ENCODE data around the gene THUMPD2.

THUMPD2 gene

GRCh38 chr2:39715822-39716221 lies 63.2 kb downstream of the THUMPD2 start:
- DNase-seq: no peak

- DNase-seq: no peak
Measured at GRCh38 chr2:39715095-39715494, 64.0 kb downstream of the THUMPD2 start.

- DNase-seq: no peak
Measured at GRCh38 chr2:39712953-39713352, 66.1 kb downstream of the THUMPD2 start.

GRCh38 chr2:39710807-39711206 lies 68.3 kb downstream of the THUMPD2 start:
- no peak for DNase-seq

GRCh38 chr2:39708003-39708402 lies 71.1 kb downstream of the THUMPD2 start:
- no peak for DNase-seq

GRCh38 chr2:39706945-39707344 lies 72.1 kb downstream of the THUMPD2 start:
- no peak for DNase-seq

GRCh38 chr2:39706312-39706711 lies 72.7 kb downstream of the THUMPD2 start:
- no peak for DNase-seq

GRCh38 chr2:39705638-39706037 lies 73.4 kb downstream of the THUMPD2 start:
- DNase-seq: no peak

- no peak for DNase-seq
Measured at GRCh38 chr2:39704540-39704939, 74.5 kb downstream of the THUMPD2 start.

GRCh38 chr2:39703181-39703872 lies 75.7 kb downstream of the THUMPD2 start:
- no peak for DNase-seq

GRCh38 chr2:39701137-39701536 lies 77.9 kb downstream of the THUMPD2 start:
- DNase-seq: no peak

- no peak for DNase-seq
Measured at GRCh38 chr2:39697454-39697853, 81.6 kb downstream of the THUMPD2 start.

- no peak for DNase-seq
Measured at GRCh38 chr2:39696838-39697237, 82.2 kb downstream of the THUMPD2 start.

GRCh38 chr2:39696101-39696553 lies 82.9 kb downstream of the THUMPD2 start:
- no peak for DNase-seq

GRCh38 chr2:39693245-39693644 lies 85.8 kb downstream of the THUMPD2 start:
- DNase-seq: no peak

- no peak for DNase-seq
Measured at GRCh38 chr2:39689876-39690275, 89.2 kb downstream of the THUMPD2 start.

GRCh38 chr2:39689272-39689841 lies 89.7 kb downstream of the THUMPD2 start:
- no peak for DNase-seq

- no peak for DNase-seq
Measured at GRCh38 chr2:39688181-39688580, 90.9 kb downstream of the THUMPD2 start.

GRCh38 chr2:39686456-39686855 lies 92.6 kb downstream of the THUMPD2 start:
- no peak for DNase-seq
